Activated T-helper 2 cell treated with anti-CD3 and anti-CD28 coated beads, Interferon-gamma antibody, Interleukin-2, Interleukin-4, amounts not matched to agents 10 μg/mL and 5 μg/mL and 100 μg/mL, durations not matched to agents 14 hours and 24 hours and 36 hours (primary cell): ENCODE results near the gene LIPI. TPM values are rescaled to one million over a fixed set of nuclear protein-coding genes. Genes with fewer than 3 reads are reported as not detected.
"Not testable (repeated sequence)": the region's sequence is repeated elsewhere in the genome, so short reads cannot be mapped to it uniquely, and the experiment has no call there.

Experiments
- DNase-seq: peaks from one replicate; pipeline ENCODE4 v3.0.0; 2021; ENCODE audit warnings: low spot score
- H3K27ac Mint-ChIP-seq: one replicate; pipeline ENCODE4 v1.8.0; 2021; ENCODE audit warnings: mixed read lengths
- H3K27me3 Mint-ChIP-seq: one replicate; pipeline ENCODE4 v1.8.0; 2021; ENCODE audit warnings: low read depth, mixed read lengths
- H3K36me3 Mint-ChIP-seq: one replicate; pipeline ENCODE4 v1.8.0; 2021; ENCODE audit warnings: low read depth, mixed read lengths
- H3K4me1 Mint-ChIP-seq: one replicate; pipeline ENCODE4 v1.8.0; 2021; ENCODE audit warnings: low read depth, mixed read lengths
- H3K4me3 Mint-ChIP-seq: one replicate; pipeline ENCODE4 v1.8.0; 2021; ENCODE audit warnings: low read depth, mild to moderate bottlenecking, moderate library complexity, mixed read lengths
- H3K9me3 Mint-ChIP-seq: one replicate; pipeline ENCODE4 v1.8.0; 2021; ENCODE audit warnings: mixed read lengths
- intact Hi-C: fragments of 100-400 bp; cut with micrococcal nuclease; formaldehyde crosslinking; loops from one replicate; pipeline ENCODE4 v1.15.1; 2023
- total RNA-seq: library from RNA; stranded (reverse); gene quantifications from 2 replicates; pipeline ENCODE4 v1.2.3, GENCODE V29; 2022

LIPI gene
- total RNA-seq, 1 donor from 2014 or later = not detected

DNA sequence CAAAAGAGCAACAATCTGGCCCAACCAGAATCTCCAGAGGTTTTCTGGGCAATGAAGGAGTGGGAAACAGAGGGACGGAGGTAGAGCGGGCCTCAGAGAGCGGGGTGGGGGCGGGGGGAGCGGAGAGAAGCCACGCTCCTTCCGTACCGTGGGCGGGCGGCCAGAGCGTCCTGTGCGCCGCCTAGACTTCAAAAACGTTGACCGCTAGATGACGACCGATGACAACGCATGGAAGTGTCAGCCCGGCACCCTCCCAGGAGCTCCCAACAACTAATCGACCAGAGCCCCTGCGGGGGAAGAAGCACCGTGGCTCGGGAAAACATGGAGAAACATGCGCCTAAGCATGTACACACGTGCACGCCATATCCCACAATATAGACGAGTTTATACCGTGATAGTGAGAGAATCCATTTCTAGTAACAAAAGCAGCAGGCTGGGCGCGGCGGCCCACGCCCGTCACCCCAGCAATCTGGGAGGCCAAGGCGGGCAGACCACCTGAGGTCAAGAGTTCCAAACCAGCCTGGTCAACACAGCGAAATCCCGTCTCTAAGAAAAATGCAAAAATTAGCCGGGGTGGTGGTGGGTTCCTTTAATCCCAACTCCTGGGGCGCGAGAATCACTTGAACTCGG, 131.9 kb downstream of the LIPI start:
- no peak overlapping the region for H3K4me3 Mint-ChIP-seq
- H3K9me3 Mint-ChIP-seq = peaks cover 29% of the 10 kb centered on the region
- no peaks in the 10 kb centered on the region for H3K4me1 Mint-ChIP-seq
- peaks cover 8% of the 10 kb centered on the region for H3K36me3 Mint-ChIP-seq
- H3K27me3 Mint-ChIP-seq = no peaks in the 10 kb centered on the region
- intact Hi-C loops = no loop called here
- H3K27ac Mint-ChIP-seq = no peak overlapping the region
- DNase-seq = no peak

DNA sequence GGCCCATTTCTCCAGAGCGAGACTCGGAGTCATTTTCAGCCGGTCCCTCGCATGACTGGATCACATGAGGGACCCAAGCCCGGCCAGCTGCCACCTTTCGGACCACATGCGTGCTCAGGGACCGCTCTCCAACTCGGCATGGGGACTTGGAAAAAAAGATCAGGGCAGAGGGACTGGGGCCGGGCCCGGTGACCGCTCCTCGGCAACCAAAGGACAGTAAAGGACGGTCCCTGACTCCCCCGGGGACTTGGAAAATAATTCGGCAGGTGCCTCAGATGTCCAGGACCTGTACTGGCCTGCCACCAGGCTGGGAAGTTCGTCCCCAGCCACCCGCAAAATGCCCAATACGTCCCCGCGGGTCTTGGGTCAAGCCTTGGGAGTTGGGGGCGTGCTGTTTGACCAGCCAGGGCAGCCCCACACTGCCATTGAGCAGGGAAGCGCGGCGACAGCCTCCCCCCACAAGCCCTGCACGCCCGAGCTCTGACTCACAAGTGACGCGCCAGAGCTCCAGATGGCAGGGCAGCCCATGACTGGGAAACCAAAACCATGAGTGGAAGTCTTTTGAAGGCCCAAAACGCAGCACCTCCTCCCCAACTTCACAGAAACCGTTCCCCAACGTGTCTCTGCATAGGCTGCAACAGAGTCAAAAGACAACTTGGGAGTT, 134.5 kb downstream of the LIPI start:
- no peak overlapping the region for H3K27ac Mint-ChIP-seq
- no peak for DNase-seq
- peaks cover 22% of the 10 kb centered on the region for H3K9me3 Mint-ChIP-seq
- no peaks in the 10 kb centered on the region for H3K4me1 Mint-ChIP-seq
- no peak overlapping the region for H3K4me3 Mint-ChIP-seq
- H3K27me3 Mint-ChIP-seq = no peaks in the 10 kb centered on the region
- intact Hi-C loops = no loop called here
- H3K36me3 Mint-ChIP-seq = no peaks in the 10 kb centered on the region

DNA sequence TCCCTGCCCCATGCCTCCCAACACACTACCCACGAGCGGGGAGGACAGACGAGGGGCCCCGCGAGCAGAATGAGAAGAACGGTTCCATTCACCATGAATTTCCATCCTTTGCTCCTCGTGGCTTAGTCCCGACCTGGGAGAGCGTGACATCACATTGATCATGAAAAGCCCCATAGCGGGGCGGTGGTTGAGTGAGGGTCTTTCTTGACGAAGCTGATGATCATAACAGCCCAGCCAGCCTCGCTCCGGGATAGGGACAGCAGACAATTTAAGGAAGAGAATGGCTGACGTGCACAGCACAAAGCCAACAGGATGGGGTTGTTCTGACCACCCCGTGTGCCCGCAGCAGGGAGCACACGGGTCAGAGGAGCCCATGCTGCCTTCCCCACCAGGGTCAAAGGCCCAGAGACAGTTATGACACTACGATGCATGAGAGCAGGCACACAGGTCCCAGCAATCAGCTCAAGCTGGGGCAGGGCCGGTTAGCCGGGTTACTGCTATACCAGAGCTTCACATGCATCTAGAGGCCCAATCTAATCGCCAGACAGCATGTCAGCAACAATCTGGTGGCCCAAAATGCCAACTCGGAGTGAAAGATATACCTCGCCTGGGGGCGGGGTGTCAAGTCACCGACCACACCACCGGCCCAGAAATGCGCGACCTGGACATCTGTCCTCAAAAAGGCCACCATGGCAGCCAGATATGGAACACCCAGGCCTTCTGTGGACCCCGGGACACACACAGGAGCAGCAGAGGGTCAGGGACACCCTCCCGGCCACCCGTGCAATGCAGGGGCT, 135.2 kb downstream of the LIPI start:
- Mint-ChIP-seq H3K4me1 (no peaks in the 10 kb centered on the region), H3K4me3 (no peak overlapping the region), H3K36me3 (no peaks in the 10 kb centered on the region), H3K9me3 (peaks cover 22% of the 10 kb centered on the region), H3K27me3 (no peaks in the 10 kb centered on the region), H3K27ac (no peak overlapping the region)
- DNase-seq = no peak
- intact Hi-C loops = no loop called here

DNA sequence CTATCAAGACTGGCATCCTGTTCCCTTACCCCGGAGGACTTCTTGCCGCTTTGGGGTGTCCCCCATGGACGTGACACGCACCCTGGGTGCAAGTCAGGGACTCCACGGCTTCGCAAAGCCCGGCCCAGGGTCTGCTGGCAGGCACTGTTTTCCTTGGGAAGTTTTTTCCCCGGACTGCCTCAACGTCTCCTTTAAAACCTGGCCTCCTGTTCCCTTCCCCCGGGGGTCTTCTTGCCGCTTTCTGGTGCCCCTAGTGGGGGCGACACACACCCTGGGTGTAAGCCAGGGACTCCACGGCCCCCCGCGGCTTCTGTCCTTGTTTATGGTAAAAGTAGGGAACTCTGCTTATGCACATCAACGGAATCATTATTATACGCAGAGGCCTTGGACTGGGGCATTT, 136.6 kb downstream of the LIPI start:
- intact Hi-C loops = no loop called here

DNA sequence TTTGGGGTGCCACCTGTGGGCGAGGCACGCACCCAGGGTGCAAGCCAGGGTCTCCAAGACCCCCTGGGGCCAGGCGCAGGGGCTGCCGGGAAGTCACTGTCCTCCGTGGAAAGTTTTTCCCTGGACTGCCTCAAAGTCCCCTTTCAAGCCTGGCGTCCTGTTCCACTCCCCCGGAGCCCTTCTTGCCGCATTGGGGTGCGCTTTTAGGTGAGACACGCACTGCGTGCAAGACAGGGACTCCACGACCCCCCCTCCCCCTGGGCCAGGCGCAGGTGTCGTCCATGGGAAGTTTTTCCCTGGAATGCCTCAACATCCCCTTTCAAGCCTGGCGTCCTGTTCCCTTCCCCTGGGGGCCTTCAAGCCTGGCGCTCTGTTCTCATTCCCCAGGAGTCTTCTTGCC, 137.1 kb downstream of the LIPI start:
- Mint-ChIP-seq H3K4me1 (no peaks in the 10 kb centered on the region), H3K4me3 (no peak overlapping the region), H3K36me3 (no peaks in the 10 kb centered on the region), H3K27ac (no peak overlapping the region), H3K27me3 (no peaks in the 10 kb centered on the region), H3K9me3 (peaks cover 20% of the 10 kb centered on the region)
- no peak for DNase-seq
- intact Hi-C loops = no loop called here

More for the DNA sequence above, 136.6 kb downstream of the LIPI start:
- Mint-ChIP-seq H3K4me3 (no peak overlapping the region), H3K9me3 (peaks cover 22% of the 10 kb centered on the region), H3K36me3 (no peaks in the 10 kb centered on the region), H3K27ac (no peak overlapping the region), H3K27me3 (no peaks in the 10 kb centered on the region), H3K4me1 (no peaks in the 10 kb centered on the region)
- DNase-seq = no peak

DNA sequence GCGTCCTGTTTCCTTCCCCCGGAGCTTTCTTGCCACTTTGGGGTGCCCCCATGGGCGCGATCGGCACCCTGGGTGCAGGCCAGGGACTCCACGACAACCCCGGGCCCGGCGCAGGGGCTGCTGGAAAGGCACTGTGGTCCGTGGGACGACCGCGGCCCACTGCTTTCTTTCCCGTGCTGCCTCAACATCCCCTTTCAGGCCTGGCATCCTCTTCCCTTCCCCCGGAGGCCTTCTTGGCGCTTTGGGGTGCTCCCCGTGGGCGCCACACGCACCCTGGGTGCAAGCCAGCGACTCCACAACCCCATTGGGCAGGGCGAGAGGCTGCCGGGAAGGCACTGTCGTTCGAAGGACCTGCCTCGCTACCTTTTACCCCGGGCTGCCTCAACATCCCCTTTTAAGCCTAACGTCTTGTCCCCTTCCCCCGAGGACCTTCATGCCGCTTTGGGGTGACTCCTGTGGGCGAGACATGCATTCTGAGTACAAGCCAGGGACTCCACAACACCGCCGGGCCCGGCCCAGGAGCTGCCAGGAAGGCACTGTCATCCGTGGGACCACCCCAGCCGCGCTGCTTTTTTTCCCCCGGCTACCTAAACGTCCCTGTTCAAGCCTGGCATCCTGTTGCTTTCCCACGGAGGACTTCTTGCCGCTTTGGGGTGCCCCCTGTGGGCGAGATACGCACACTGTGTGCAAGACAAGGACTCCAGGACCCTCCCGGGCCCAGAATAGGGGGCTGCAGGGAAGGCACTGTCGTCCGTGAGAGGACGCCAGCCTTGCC, 137.8 kb downstream of the LIPI start:
- no peaks in the 10 kb centered on the region for H3K27me3 Mint-ChIP-seq
- peaks cover 15% of the 10 kb centered on the region for H3K9me3 Mint-ChIP-seq
- H3K4me3 Mint-ChIP-seq = no peak overlapping the region
- no peak overlapping the region for H3K27ac Mint-ChIP-seq
- no peaks in the 10 kb centered on the region for H3K36me3 Mint-ChIP-seq
- intact Hi-C loops = no loop called here
- DNase-seq = no peak
- H3K4me1 Mint-ChIP-seq = no peaks in the 10 kb centered on the region

DNA sequence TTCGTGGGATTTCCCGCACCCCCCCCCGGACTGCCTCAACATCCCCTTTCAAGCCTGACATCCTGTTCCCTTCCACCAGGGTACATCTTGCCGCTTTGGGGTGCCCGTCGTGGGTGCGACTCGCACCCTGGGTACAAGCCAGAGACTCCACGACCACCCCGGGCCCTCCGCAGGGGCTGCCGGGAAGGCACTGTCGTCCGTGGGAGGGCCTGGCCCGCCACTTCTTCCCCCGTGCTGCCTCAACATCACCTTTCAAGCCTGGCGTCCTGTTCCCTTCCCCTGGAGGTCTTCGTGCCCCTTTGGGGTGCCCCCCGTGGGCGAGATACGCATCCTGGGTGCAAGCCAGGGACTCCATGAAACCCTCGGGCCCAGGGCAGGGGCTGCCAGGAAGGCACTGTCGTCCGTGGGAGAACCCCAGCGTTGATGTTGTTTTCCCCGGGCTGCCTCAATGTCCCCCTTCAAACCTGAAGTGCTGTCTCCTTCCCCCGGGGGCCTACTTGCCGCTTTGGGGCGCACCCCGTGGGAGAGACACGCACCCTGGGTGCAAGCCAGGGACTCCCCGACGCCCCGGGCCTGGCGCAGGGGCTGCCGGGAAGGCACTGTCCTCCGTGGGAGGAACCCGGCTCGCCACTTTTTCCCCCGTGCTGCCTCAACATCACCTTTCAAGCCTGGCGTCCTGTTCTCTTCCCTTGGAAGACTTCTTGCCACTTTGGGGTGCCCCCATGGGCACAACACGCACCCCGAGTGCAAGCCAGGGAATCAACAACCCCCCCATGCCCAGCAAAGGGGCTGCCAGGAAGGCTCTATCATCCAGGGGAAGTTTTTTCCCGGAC, 138.6 kb downstream of the LIPI start:
- H3K4me3 Mint-ChIP-seq = no peak overlapping the region

DNA sequence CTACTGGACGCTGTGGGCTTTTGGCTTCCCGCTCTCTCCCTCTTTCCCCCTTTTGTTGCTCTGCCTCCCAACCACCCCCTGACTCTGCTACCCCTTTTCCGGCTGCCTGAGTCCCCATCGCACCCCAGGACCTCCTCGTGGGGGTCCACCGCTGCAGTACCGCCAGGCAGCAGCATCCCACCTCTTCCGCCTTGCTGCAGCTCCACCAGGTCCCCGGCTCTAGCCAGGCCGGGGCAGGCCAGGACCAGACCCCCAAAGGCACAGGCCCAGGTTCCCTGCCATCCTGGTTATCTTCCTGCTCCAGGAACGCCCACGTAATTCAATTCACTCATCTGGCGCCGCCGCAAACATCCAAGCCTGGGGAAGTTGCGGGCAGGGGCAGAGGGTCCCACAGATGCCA, 139.8 kb downstream of the LIPI start:
- Mint-ChIP-seq H3K36me3 (no peaks in the 10 kb centered on the region), H3K4me1 (no peaks in the 10 kb centered on the region), H3K27ac (no peak overlapping the region), H3K27me3 (no peaks in the 10 kb centered on the region), H3K9me3 (peaks cover 6% of the 10 kb centered on the region), H3K4me3 (no peak overlapping the region)
- DNase-seq = no peak
- intact Hi-C loops = no loop called here

More for the DNA sequence above, 138.6 kb downstream of the LIPI start:
- Mint-ChIP-seq H3K9me3 (peaks cover 13% of the 10 kb centered on the region), H3K27me3 (no peaks in the 10 kb centered on the region), H3K36me3 (no peaks in the 10 kb centered on the region), H3K27ac (no peak overlapping the region), H3K4me1 (no peaks in the 10 kb centered on the region)
- intact Hi-C loops = no loop called here
- DNase-seq = no peak

DNA sequence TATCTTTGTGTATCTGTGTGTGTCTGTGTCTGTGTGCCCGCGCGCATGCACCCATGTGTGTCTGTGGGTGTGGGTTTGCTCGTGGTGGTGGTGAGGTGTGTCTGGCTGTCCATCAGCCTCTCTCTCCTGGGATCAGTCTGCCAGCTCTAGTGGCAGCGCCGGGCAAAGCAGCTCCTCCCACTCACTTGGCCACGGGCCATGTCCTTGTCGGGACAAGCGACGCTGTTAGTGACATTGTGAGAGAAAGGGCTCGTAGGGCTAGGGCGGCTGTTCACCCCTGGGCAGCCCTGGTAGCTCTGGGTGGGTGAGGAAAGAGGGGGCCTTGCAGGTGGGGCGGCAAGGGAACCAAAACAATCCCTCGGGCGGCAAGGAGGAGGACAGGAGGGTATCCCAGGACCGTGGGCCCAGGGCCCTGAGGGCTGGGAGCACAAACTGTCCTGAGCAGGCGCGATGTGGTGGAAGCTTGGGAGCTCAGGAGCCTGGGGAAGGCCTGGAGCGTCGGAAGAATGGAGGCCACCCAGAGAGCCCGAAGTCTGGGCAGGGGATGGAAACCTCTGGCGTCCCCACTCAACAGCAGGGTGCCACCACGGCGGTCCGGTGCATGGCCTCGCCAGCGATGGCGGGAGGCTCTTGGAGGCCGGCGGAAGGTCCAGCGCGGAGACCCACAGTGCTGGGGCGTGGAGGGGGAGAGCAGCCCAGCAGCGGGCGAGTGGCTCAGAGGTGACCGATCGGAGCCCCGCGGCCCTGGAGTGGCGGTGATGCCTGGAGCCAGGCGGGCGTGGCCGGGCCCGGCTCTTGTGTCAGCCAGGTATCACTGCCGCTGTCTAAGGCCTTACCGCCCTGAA, 140.5 kb downstream of the LIPI start:
- no peak for DNase-seq
- Mint-ChIP-seq H3K27me3 (no peaks in the 10 kb centered on the region), H3K27ac (no peak overlapping the region), H3K4me1 (no peaks in the 10 kb centered on the region), H3K4me3 (no peak overlapping the region), H3K9me3 (peaks cover 6% of the 10 kb centered on the region), H3K36me3 (no peaks in the 10 kb centered on the region)
- intact Hi-C loops = no loop called here

DNA sequence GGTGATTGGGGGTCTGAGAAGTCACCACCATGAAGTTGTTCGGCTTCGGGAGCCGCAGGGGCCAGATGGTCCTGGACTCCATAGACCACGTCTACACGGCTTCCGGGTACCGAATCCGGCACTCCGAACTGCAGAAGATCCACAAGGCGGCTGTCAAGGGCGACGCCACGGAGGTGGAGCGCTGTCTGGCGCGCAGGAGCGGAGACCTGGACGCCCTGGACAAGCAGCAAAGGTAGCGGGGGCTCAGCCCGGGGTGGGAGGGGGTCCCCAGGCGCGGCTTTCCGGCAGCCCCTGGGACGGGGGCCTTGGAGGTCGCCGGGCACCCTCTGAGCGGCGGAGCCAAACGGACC, 146.5 kb downstream of the LIPI start:
- no peaks in the 10 kb centered on the region for H3K27me3 Mint-ChIP-seq
- DNase-seq = no peak
- H3K4me3 Mint-ChIP-seq = no peak overlapping the region
- H3K36me3 Mint-ChIP-seq = peaks cover 9% of the 10 kb centered on the region
- H3K27ac Mint-ChIP-seq = no peak overlapping the region
- no peaks in the 10 kb centered on the region for H3K9me3 Mint-ChIP-seq
- no peaks in the 10 kb centered on the region for H3K4me1 Mint-ChIP-seq
- intact Hi-C loops = no loop called here

DNA sequence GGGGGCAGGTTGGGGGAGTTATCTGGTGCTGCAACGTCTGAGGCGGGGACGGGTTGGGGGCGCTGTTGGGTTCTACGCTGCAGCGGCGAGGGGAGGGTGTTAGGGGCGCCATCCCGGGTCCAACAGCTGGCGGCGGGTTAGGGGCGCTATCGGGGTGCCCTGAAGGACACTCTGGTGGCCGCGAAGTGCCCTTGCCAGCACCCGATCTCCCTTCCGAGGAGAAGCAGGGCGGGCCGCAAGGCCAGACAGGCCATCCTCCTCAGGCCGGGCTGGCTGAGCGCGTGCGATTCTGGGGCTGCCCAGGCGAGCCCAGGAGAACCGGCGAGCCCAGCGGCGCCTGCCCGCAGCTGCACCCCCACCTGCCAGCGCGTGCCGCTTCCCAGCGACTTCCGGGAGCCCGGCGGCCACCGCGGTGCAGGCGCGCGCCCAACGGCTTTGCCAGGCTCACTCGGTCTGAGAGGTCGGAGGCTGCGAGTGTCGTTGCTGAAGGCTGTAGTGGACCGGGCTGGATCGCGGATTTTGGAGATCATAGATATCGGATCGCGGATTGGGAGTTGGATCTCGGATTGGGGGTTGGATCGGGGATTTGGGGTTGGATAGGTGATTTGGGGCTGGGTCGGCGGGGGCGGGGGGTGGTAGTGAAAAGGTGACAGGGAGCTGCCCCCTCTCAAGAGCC, 147.0 kb downstream of the LIPI start:
- DNase-seq, H3K27ac Mint-ChIP-seq, H3K4me1 Mint-ChIP-seq, H3K27me3 Mint-ChIP-seq, H3K4me3 Mint-ChIP-seq, H3K36me3 Mint-ChIP-seq, H3K9me3 Mint-ChIP-seq, intact Hi-C loops: not testable (repeated sequence)
